AG04449 (cell line): ENCODE measurements around the gene GAL3ST1.
"Not testable (repeated sequence)": the region's sequence is repeated elsewhere in the genome, so short reads cannot be mapped to it uniquely, and the experiment has no call there.

Experiments used
- CTCF ChIA-PET: fragments of 350-600 bp; formaldehyde crosslinking; extraction: SDS; loops from one replicate; lab custom pipeline; 2021; ENCODE audit warnings: antibody characterized with exemption; lab: Yijun Ruan, JAX
- POLR2A ChIA-PET: fragments of 400-600, 350-600 bp; formaldehyde crosslinking; extraction: SDS; loops from one replicate; lab custom pipeline; 2020; ENCODE audit warnings: antibody characterized with exemption, inconsistent platforms; lab: Yijun Ruan, JAX
- DNase-seq: peaks from one replicate; pipeline ENCODE4 v3.0.0-alpha.2; 2010; ENCODE audit warnings: low read depth, low spot score
- H3K4me3 ChIP-seq: 2 replicates; pipeline ENCODE4 v1.5.1; 2011; ENCODE audit warnings: low read depth, mild to moderate bottlenecking, control low read depth, low read length
- TF ChIP-seq, protein P1 (sequence below): IDR thresholded peaks from one replicate; pipeline ENCODE4 v1.5.1; 2011; ENCODE audit warnings: mild to moderate bottlenecking, moderate library complexity, low read length, control low read depth, inconsistent platforms; ENCODE audit not compliant: insufficient read depth; ENCODE audit errors: missing control alignments

The GAL3ST1 gene

GRCh38 chr22:30565341-30565740 is 9.1 kb downstream of the GAL3ST1 start:
- CTCF ChIA-PET, result no interaction called here
- H3K4me3 ChIP-seq, result no peak overlapping the region
- DNase-seq, result no peak
- TF ChIP-seq, protein P1, sequence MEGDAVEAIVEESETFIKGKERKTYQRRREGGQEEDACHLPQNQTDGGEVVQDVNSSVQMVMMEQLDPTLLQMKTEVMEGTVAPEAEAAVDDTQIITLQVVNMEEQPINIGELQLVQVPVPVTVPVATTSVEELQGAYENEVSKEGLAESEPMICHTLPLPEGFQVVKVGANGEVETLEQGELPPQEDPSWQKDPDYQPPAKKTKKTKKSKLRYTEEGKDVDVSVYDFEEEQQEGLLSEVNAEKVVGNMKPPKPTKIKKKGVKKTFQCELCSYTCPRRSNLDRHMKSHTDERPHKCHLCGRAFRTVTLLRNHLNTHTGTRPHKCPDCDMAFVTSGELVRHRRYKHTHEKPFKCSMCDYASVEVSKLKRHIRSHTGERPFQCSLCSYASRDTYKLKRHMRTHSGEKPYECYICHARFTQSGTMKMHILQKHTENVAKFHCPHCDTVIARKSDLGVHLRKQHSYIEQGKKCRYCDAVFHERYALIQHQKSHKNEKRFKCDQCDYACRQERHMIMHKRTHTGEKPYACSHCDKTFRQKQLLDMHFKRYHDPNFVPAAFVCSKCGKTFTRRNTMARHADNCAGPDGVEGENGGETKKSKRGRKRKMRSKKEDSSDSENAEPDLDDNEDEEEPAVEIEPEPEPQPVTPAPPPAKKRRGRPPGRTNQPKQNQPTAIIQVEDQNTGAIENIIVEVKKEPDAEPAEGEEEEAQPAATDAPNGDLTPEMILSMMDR, result no peak
- POLR2A ChIA-PET, result no interaction called here

DNA sequence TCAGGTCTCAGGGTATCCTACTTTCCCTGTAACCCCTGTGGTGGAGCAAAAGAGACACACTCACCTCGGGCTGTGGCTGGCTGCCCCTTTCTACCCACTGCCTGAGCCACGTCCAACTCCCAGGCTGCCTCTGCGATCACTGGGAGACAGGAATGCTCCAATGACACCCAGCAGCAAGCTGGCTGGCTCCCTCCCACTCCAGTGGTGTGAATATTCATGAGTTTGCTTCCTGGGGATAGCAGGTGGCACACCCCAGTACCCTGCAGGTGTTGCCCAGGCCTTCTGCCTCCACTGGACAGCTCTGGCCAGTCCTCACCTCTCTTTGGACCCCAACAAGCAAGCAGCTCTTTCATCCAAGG is 9.7 kb downstream of the GAL3ST1 start:
- ChIA-PET POLR2A (no interaction called here), CTCF (no interaction called here)
- TF ChIP-seq, protein P1, result no peak
- H3K4me3 ChIP-seq, result no peak overlapping the region
- no peak for DNase-seq

DNA sequence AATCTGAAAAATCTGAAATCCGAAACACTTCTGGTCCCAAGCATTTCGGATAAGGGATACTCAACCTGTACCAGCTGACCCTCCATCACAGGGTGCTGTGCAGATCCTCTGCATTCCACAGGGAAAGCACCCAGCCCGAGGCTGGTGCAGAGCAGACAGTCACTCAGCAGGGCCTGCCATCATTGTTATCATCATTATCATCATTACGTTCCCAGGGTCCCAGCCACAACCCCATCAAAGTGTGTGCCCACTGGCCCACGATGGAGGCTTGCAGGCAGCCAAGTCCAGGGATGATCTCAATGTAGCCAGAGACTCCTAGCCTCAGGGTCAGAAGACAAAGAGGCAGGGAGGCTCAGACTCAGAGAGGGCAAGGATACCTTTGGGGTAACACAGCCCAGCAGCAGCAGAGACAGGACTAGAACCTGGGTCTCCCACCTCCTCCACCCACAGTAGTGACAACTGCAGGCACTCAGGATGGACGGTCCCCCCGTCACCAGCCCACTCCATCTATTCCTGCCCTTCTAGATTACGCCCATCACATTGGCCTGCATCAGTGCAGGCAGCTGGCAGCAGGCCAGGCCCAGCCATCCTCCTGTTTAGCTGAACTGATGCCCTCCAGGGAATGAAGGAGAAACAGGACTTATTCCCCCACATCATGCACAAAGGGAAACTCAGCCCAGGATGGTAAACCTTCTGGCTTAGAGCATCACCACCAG is 10.3 kb downstream of the GAL3ST1 start:
- TF ChIP-seq, protein P1, result no peak
- ChIA-PET POLR2A (no interaction called here), CTCF (no interaction called here)
- DNase-seq, result no peak
- no peak overlapping the region for H3K4me3 ChIP-seq

DNA sequence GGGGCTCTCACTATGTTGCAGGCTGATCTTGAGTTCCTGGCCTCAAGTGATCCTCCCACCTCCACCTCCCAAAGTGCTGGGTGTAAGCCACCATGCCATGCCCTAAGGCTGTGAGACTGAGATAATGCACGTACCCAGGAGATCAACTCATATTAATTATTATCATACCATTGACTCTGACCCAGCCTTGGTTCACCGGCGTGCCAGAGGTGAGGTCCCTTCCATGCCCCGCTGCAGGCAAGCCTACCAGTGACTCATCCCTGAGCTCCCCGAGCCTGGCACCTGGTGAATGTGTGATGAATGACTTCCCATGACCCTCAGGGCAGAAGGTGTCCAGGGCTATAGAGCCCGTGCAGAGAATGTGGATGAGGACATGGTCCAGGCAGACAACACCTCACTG is 12.1 kb downstream of the GAL3ST1 start:
- TF ChIP-seq, protein P1, result no peak
- POLR2A ChIA-PET, result interaction anchor here (0.8 kb wide), 1 partner anchor 9 kb away, joined by 3 read pairs; no protein-coding TSS in a partner anchor
- CTCF ChIA-PET, result no interaction called here
- no peak overlapping the region for H3K4me3 ChIP-seq
- DNase-seq, result no peak

DNA sequence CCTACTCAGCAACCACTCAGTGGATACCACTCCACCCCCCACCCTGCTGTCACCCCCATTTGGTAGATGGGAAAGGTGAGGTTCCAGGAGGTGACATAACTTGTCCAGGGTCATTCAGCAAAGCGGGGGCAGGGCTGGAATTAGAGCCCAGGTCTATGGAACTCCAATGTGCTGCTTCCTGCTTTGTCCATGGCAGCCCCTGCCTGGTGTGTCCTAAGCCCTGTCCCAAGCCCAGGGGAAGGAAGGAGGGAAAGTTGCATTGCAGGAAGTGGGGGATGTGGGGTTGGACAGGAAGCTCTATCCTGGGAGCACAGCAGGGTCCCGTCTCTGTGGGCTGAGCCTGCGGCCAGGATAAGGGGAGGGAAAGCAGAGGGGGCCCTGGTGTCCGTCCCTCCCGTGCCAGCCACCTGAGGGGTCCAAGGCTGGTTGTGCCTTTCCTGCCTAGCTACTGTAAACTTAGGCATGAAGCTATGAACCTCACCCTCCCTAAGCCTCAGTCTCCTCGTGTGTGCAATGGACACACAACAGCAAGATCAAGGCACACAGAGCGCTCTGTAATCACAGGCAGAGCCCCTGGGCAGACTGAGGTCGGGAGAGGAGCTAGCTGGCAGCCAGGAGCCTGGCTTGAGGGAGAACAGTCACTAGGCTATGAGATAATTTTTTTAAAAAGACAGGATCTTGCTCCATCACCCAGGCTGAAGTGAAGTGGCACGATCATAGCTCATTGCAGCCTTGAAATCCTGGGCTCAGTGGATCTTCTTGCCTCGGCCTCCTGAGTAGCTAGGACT is 12.9 kb downstream of the GAL3ST1 start:
- DNase-seq, result no peak
- TF ChIP-seq, protein P1, result no peak
- no peak overlapping the region for H3K4me3 ChIP-seq
- ChIA-PET POLR2A (interaction anchor here (0.8 kb wide), 1 partner anchor 10 kb away, joined by 3 read pairs; no protein-coding TSS in a partner anchor), CTCF (no interaction called here)

- POLR2A ChIA-PET, DNase-seq, H3K4me3 ChIP-seq, CTCF ChIA-PET: not testable (repeated sequence)
Measured at GRCh38 chr22:30560643-30561202, 13.7 kb downstream of the GAL3ST1 start.
